ENCODE results near the gene GIPC1.

- TF ChIP-seq EZH2 (IDR thresholded peaks at IDR 0.05; ENCODE audit: borderline replicate concordance, low read length) (no peak), CTCF (conservative IDR thresholded peaks at IDR 0.05 in 1 of 2, IDR thresholded peaks at IDR 0.05 in 1 of 2; ENCODE audit: extremely low read depth in 1 of 2, insufficient read depth in 1 of 2, low read depth in 1 of 2, low read length in 2 of 2) (no peak)
These were observed 30.5 kb upstream of the GIPC1 start for GRCh38 chr19:14526423-14526822.
